Fibroblast of the aortic adventitia (primary cell): ENCODE data around the gene LDLRAD3. TPM values are rescaled to one million over a fixed set of nuclear protein-coding genes. Genes with fewer than 3 reads are reported as not detected.
A peak's percentile ranks its signal among the peaks of the same experiment; 100 is the strongest.

ENCODE experiments used
- DNase-seq: peaks from one replicate; pipeline ENCODE4 v3.0.0-alpha.2; 2010; ENCODE audit warnings: low read depth
- H3K4me3 ChIP-seq: 2 replicates; pipeline ENCODE4 v1.5.1; 2011; ENCODE audit warnings: low read depth, mild to moderate bottlenecking, control low read depth, low read length, moderate library complexity
- total RNA-seq: library from RNA; depleted of rRNA; stranded (reverse); fragments of >200 nt; gene quantifications from 2 replicates; pipeline ENCODE4 v1.2.3, GENCODE V29; 2012; ENCODE audit warnings: low replicate concordance
- TF ChIP-seq, protein P1 (sequence below): IDR thresholded peaks from 2 replicates; pipeline ENCODE4 v1.5.1; 2011; ENCODE audit warnings: mild to moderate bottlenecking, low read length, control low read depth, inconsistent platforms; ENCODE audit not compliant: insufficient read depth

LDLRAD3 gene
- total RNA-seq, 1 donor, result 10.8 TPM

DNA sequence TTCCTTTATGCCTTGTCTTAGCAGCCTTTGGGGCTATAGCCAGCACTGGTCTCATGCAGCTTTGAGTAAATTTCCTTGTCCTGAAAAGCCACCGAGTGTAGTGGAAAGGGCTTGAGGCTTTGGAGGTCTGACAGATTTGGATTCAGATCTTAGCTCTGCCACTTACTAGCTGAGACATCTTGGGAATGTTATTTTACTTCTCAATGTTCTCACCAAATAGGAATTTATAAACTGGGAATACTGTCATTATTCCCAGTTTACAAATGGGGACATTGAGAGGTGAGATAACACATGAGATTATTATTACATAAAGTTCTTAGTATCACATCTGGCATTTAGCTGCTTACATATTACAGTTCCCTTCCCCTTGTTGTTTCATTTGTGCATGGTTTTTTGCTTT lies 249.9 kb downstream of the LDLRAD3 start:
- H3K4me3 ChIP-seq, result no peak overlapping the region
- peak; percentile 26 for DNase-seq
- TF ChIP-seq, protein P1, sequence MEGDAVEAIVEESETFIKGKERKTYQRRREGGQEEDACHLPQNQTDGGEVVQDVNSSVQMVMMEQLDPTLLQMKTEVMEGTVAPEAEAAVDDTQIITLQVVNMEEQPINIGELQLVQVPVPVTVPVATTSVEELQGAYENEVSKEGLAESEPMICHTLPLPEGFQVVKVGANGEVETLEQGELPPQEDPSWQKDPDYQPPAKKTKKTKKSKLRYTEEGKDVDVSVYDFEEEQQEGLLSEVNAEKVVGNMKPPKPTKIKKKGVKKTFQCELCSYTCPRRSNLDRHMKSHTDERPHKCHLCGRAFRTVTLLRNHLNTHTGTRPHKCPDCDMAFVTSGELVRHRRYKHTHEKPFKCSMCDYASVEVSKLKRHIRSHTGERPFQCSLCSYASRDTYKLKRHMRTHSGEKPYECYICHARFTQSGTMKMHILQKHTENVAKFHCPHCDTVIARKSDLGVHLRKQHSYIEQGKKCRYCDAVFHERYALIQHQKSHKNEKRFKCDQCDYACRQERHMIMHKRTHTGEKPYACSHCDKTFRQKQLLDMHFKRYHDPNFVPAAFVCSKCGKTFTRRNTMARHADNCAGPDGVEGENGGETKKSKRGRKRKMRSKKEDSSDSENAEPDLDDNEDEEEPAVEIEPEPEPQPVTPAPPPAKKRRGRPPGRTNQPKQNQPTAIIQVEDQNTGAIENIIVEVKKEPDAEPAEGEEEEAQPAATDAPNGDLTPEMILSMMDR, result no peak

DNA sequence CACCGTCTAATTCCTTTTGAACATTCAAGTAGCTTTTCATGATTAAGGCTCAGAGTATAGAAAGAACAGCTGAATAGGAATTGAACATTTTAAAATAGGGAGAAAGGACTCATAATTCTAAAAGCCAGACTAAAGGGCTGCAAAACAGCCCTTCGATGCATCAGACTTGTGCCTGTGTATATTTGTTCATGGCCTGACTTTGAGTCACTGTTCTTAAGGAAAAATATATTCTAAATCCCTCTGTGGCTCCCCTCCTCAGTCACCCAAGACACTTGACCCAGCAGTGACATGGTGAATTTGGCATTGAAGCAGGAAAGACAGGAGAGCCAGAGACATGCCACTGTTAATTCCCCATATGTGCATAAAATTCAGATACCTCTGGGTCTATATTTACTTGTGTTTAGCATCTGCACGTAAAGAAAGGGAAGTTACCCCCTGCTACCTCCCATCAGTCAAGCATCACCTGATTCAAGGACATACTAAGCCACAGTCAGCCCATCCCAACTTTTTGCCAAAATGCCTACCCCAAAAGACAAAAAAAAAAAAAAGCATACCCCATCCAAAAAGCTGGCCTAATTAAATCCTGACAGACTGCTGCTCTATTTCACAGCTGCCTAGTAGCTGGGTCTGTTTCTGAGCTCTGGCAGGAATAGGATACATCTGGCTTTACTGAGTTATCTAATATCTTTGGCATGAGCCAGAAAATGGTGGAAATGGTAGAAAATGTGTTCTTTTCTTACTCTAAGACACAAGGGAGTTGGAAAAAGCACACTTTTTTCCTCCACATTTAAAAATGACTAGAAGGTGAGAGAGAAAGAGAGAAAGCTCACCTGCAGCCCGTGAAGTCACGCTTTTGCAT lies 251.9 kb downstream of the LDLRAD3 start:
- DNase-seq, result peak; percentile 54
- H3K4me3 ChIP-seq, result no peak overlapping the region
- TF ChIP-seq, protein P1, result no peak

DNA sequence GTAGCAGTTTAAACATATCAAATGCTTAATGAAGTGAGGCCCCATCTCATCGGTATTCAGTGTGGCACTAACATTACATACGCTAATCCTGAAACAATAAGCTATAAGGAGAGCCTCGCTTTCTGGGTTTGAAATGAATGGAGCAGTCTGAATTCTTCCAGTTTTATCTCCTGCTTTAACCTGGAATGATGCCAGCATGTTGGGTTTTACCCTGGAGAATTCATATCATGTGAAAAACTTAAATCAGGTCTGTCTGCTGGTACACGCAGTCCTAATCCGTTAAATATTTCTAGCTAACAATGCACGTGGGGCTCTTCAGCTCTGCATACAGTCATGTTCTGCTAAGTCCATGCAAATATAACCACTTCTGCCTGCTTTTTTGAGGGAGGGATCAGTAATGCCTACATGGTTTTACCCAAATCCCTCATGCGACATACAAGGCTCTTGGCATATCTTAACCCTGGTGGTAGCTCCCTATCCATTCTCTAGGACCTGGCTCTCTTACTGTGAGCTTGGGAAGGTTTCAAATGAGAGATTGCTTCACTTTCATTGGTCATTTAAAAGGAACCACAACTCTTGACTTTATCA lies 252.6 kb downstream of the LDLRAD3 start:
- H3K4me3 ChIP-seq, result no peak overlapping the region
- peak; percentile 67 for DNase-seq
- TF ChIP-seq, protein P1, result no peak

DNA sequence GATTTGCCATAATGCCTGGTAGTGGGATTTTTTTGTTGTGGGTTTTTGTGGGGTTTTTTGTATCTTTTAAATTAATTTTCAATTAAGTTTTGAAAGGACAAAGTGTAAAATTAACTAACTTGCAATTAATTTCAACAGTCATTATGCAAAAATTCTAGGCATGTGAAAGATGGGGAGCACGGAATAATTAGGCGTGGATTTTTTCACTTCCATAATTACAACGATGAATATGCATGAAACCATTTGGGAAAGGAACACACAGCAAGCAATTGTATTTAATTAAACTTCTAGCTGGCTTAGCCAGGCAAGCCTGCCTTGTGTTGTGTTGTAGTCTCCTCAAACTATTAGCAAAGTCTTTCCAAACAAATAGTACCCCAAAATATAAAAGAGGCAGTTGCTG lies 257.5 kb downstream of the LDLRAD3 start:
- DNase-seq, result no peak
- no peak overlapping the region for H3K4me3 ChIP-seq
- TF ChIP-seq, protein P1, result no peak

DNA sequence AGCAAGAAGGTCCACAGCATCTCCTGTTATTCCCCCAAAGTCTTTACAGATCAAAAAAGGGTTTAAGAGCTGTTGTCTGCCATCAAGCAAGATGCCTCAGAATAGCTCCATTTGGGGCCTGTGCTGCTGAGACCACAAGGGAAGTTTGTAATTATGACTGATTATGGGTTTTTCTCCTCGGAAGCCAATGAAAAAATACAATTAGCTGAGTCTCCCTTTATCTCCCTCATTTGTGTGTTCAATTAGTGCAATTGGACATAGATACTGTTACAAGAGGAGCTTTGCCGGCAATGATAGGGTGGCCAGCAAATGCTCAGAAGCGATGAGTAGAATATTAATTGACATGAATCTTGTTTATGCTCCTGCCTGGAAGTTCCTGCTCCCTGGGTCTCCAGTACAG lies 261.7 kb downstream of the LDLRAD3 start:
- DNase-seq, result no peak
- H3K4me3 ChIP-seq, result no peak overlapping the region
- TF ChIP-seq, protein P1, result no peak

DNA sequence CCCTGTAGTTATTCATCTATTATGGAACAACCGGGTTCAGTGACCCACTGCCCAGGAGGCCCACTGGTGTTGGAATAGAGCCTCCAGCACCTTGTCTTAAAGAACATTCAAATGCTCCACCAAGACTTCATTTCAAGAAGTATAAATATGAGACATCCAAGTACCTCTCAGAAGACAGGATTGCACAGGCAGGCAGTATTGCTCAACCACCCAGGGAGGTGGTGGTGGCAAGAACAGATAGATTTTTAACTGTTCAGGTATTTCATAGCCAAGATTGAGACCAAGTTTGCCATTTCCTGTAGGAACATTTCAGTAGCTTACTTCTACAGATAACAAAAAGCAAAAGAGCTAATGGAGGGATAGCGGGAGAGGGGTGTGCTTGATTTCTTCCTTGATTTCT lies 266.7 kb downstream of the LDLRAD3 start:
- H3K4me3 ChIP-seq, result no peak overlapping the region
- TF ChIP-seq, protein P1, result no peak
- no peak for DNase-seq
